ENCODE data around the gene METTL26. TPM values are rescaled to one million over a fixed set of nuclear protein-coding genes. Genes with fewer than 3 reads are reported as not detected.

The METTL26 gene
- total RNA-seq, 1 donor from 2014 or later: 224 TPM

- DNase-seq (ENCODE audit: low read depth): no peak
- TF ChIP-seq CTCF (conservative IDR thresholded peaks at IDR 0.05; ENCODE audit: low read depth, low read length): no peak
- H3K4me3 ChIP-seq (ENCODE audit: low read depth, low read length): no peak overlapping the region
Observed at GRCh38 chr16:609984-610383, 26.1 kb downstream of the METTL26 start.

DNA sequence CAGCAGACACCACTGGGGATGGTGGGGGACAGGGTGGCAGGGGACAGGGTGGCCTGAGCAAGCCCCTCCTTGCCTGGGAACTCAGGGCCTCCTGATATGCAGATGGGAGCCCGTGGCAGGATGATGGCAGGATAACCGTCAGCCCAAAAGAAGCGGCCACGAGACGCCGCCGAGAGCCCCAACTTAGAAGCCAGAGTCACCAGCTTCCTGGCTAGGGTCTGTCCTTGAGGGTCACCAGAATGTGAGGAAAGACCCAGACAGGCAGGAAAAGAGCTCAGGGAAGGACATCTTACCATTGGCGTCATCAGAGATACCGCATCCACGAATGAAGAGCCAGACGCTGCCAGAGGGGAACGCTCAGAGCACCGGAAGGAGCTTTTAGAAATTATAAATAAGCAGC lies 26.8 kb downstream of the METTL26 start:
- no peak for DNase-seq (ENCODE audit: low read depth)
- H3K4me3 ChIP-seq (ENCODE audit: low read depth, low read length): no peak overlapping the region
- no peak for TF ChIP-seq CTCF (conservative IDR thresholded peaks at IDR 0.05; ENCODE audit: low read depth, low read length)

GRCh38 chr16:608019-608418 lies 28.1 kb downstream of the METTL26 start:
- TF ChIP-seq CTCF (conservative IDR thresholded peaks at IDR 0.05; ENCODE audit: low read depth, low read length): no peak
- no peak overlapping the region for H3K4me3 ChIP-seq (ENCODE audit: low read depth, low read length)
- no peak for DNase-seq (ENCODE audit: low read depth)

GRCh38 chr16:606656-607307 lies 29.3 kb downstream of the METTL26 start:
- no peak overlapping the region for H3K4me3 ChIP-seq (ENCODE audit: low read depth, low read length)
- no peak for DNase-seq (ENCODE audit: low read depth)
- no peak for TF ChIP-seq CTCF (conservative IDR thresholded peaks at IDR 0.05; ENCODE audit: low read depth, low read length)

- DNase-seq (ENCODE audit: low read depth): no peak
- TF ChIP-seq CTCF (conservative IDR thresholded peaks at IDR 0.05; ENCODE audit: low read depth, low read length): no peak
- H3K4me3 ChIP-seq (ENCODE audit: low read depth, low read length): no peak overlapping the region
Observed at GRCh38 chr16:603933-604332, 32.2 kb downstream of the METTL26 start.

- DNase-seq (ENCODE audit: low read depth): no peak
- TF ChIP-seq CTCF (conservative IDR thresholded peaks at IDR 0.05; ENCODE audit: low read depth, low read length): peak; percentile 44
- no peak overlapping the region for H3K4me3 ChIP-seq (ENCODE audit: low read depth, low read length)
Observed at GRCh38 chr16:600781-601180, 35.3 kb downstream of the METTL26 start.
